ENCODE data around the gene TGM2.

GRCh38 chr20:38170219-38170825, 5.3 kb upstream of the TGM2 start:
- TF ChIP-seq CTCF (IDR thresholded peaks at IDR 0.05) (no peak), POLR2AphosphoS5 (IDR thresholded peaks at IDR 0.05; ENCODE audit: insufficient read depth in 1 of 2, low read depth in 1 of 2) (no peak), POLR2A (IDR thresholded peaks at IDR 0.05) (no peak)
